Measurements from ENCODE around the gene ACSM3. TPM values are rescaled to one million over a fixed set of nuclear protein-coding genes. Genes with fewer than 3 reads are reported as not detected.

ACSM3 gene
- total RNA-seq, 1 experiment from 2014 or later, result 1.6 TPM

DNA sequence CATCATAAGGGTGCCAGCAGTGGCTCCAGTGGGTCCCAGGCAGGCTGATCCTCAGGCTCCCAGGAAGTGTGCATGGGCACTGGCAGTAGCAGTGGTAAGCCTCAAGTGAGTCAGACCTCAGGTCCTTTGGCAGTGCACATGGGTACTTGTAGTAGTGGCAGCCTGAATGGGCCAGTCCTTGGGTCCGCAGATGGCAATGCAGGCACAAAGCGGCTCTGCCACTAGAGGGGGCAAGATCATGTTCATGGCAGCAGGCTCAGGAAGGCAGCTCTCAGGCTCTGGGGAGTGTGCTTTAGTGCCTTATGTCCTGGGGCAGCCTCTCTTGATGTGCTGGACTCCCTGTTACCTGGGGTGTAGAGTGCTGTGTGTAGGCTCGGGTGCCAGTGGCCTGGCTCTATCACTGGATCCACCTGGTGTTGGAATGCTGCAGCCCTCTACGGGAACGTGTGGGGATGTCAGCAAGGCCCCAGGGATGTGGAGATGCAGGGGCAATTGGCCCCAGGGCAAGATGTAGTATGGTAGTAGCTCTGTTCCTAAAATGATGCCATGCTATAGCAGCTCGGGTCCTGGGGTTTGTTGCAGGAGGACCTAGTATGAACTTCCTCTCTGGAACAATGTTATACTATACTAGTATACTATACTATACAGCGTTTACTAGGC is 11.0 kb downstream of the ACSM3 start:
- Histone ChIP-seq H3K27me3 (ENCODE audit: low read length) (no peaks in the 10 kb centered on the region), H3K79me2 (ENCODE audit: low read length) (no peaks in the 10 kb centered on the region), H3K9me2 (replicated peaks; ENCODE audit: insufficient read depth, low read length) (no peaks in the 10 kb centered on the region), H2AFZ (ENCODE audit: low read length) (no peak overlapping the region), H4K20me1 (ENCODE audit: insufficient read depth, low read depth, low read length) (no peaks in the 10 kb centered on the region), H3K4me2 (ENCODE audit: low read depth, low read length, poor library complexity, severe bottlenecking) (no peak overlapping the region), H3K9ac (ENCODE audit: low read length) (no peak overlapping the region), H3K27ac (ENCODE audit: low read length) (no peak overlapping the region), H3K4me3 (ENCODE audit: low read length) (no peak overlapping the region), H3K9me3 (ENCODE audit: low read length) (no peaks in the 10 kb centered on the region), H3K4me1 (ENCODE audit: low read length) (no peaks in the 10 kb centered on the region), H3K36me3 (ENCODE audit: insufficient read depth, low read length) (no peaks in the 10 kb centered on the region)
- DNase-seq, result peak; percentile 89

DNA sequence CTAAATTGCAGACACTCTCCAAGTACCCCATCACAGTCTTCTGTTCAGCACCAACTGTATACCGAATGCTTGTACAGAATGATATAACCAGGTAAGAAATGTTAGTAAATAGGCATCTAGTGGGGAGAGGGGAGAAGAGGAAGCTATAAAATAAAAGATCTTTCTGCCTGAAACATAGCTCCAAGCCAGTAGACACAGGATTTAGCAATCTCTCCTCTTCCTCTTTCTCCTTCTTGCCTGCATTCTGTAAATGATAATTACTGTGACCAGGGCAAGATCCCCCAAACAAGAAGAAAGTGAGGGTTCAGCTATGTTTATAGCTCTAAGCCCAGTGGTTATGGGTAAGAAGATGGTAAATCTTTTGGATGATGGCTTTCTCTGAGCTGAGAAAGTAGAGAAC is 17.9 kb downstream of the ACSM3 start:
- H3K27ac ChIP-seq (ENCODE audit: low read length), result no peak overlapping the region
- no peaks in the 10 kb centered on the region for H4K20me1 ChIP-seq (ENCODE audit: insufficient read depth, low read depth, low read length)
- H3K9ac ChIP-seq (ENCODE audit: low read length), result no peak overlapping the region
- DNase-seq, result no peak
- no peak overlapping the region for H3K4me2 ChIP-seq (ENCODE audit: low read depth, low read length, poor library complexity, severe bottlenecking)
- H2AFZ ChIP-seq (ENCODE audit: low read length), result no peak overlapping the region
- H3K9me3 ChIP-seq (ENCODE audit: low read length), result no peaks in the 10 kb centered on the region
- no peaks in the 10 kb centered on the region for H3K79me2 ChIP-seq (ENCODE audit: low read length)
- no peak overlapping the region for H3K4me3 ChIP-seq (ENCODE audit: low read length)
- H3K9me2 ChIP-seq (replicated peaks; ENCODE audit: insufficient read depth, low read length), result no peaks in the 10 kb centered on the region
- H3K36me3 ChIP-seq (ENCODE audit: insufficient read depth, low read length), result no peaks in the 10 kb centered on the region
- no peaks in the 10 kb centered on the region for H3K27me3 ChIP-seq (ENCODE audit: low read length)
- no peaks in the 10 kb centered on the region for H3K4me1 ChIP-seq (ENCODE audit: low read length)

DNA sequence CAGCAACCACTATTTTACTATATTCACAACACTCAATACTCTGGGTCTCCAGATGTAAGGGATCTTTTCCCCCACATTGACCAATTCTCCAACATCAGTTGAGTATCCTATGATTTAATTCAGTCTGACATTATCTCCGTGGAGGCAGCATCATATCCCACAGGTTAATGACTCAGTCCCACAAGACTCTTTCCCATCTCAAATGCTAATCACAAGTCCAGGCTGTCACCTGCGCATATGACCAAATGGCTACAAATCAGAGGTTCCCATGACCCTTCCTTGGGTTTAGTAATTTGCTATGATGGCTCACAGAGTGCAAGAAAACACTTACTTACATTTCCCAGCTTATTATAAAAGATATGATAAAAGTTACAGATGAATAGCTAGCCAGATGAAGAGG is 18.7 kb downstream of the ACSM3 start:
- no peak for DNase-seq
- Histone ChIP-seq H3K27me3 (ENCODE audit: low read length) (no peaks in the 10 kb centered on the region), H3K4me1 (ENCODE audit: low read length) (no peaks in the 10 kb centered on the region), H4K20me1 (ENCODE audit: insufficient read depth, low read depth, low read length) (no peaks in the 10 kb centered on the region), H3K4me2 (ENCODE audit: low read depth, low read length, poor library complexity, severe bottlenecking) (no peak overlapping the region), H3K9me2 (replicated peaks; ENCODE audit: insufficient read depth, low read length) (no peaks in the 10 kb centered on the region), H3K79me2 (ENCODE audit: low read length) (no peaks in the 10 kb centered on the region), H3K9ac (ENCODE audit: low read length) (no peak overlapping the region), H3K36me3 (ENCODE audit: insufficient read depth, low read length) (no peaks in the 10 kb centered on the region), H3K27ac (ENCODE audit: low read length) (no peak overlapping the region), H2AFZ (ENCODE audit: low read length) (no peak overlapping the region), H3K9me3 (ENCODE audit: low read length) (no peaks in the 10 kb centered on the region), H3K4me3 (ENCODE audit: low read length) (no peak overlapping the region)

DNA sequence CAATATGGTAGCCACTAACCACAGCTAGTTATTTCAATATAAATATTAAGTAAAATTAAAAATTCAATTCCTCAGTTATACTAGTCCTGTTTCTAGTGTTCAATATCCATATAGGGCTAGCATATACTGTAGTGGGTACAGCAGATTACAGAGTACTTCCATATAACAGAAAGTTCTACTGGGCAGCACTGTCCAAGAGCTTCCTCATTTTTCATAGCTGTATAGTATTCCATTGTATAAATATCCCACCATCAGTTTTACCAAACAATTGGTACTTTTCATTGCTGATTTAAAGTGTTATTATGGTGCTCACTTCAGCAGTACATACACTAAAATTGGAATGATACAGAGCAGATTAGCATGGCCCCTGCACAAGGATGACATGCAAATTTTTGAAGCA is 20.4 kb downstream of the ACSM3 start:
- Histone ChIP-seq H3K79me2 (ENCODE audit: low read length) (no peaks in the 10 kb centered on the region), H3K27me3 (ENCODE audit: low read length) (no peaks in the 10 kb centered on the region), H3K9me3 (ENCODE audit: low read length) (no peaks in the 10 kb centered on the region), H2AFZ (ENCODE audit: low read length) (no peak overlapping the region), H3K4me2 (ENCODE audit: low read depth, low read length, poor library complexity, severe bottlenecking) (no peak overlapping the region), H3K9me2 (replicated peaks; ENCODE audit: insufficient read depth, low read length) (no peaks in the 10 kb centered on the region), H3K4me3 (ENCODE audit: low read length) (no peak overlapping the region), H3K36me3 (ENCODE audit: insufficient read depth, low read length) (no peaks in the 10 kb centered on the region), H4K20me1 (ENCODE audit: insufficient read depth, low read depth, low read length) (no peaks in the 10 kb centered on the region), H3K9ac (ENCODE audit: low read length) (no peak overlapping the region), H3K27ac (ENCODE audit: low read length) (no peak overlapping the region), H3K4me1 (ENCODE audit: low read length) (no peaks in the 10 kb centered on the region)
- no peak for DNase-seq

DNA sequence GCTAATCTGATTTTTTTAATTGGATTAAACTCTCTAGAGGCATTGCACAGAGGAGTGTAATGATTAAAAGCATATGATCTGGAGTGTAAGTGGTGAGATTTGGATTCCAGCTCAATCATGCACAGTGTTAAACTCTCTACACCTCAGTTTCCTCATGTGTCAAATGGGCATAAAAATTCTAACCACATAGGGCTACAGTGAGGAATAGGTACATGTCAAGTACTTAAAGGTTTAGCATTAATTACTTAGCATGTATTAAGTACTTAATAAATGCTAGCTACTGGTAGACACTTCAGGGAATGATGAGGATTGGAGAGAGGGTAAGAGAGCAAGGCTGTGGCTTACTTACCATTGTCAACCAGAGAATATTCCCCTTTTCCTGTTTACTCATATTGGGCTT is 25.3 kb downstream of the ACSM3 start:
- no peak overlapping the region for H3K27ac ChIP-seq (ENCODE audit: low read length)
- H3K9me3 ChIP-seq (ENCODE audit: low read length), result no peaks in the 10 kb centered on the region
- no peaks in the 10 kb centered on the region for H3K4me1 ChIP-seq (ENCODE audit: low read length)
- H3K9ac ChIP-seq (ENCODE audit: low read length), result no peak overlapping the region
- H3K9me2 ChIP-seq (replicated peaks; ENCODE audit: insufficient read depth, low read length), result no peaks in the 10 kb centered on the region
- H3K4me3 ChIP-seq (ENCODE audit: low read length), result no peak overlapping the region
- no peaks in the 10 kb centered on the region for H3K79me2 ChIP-seq (ENCODE audit: low read length)
- no peak for DNase-seq
- no peak overlapping the region for H2AFZ ChIP-seq (ENCODE audit: low read length)
- no peaks in the 10 kb centered on the region for H4K20me1 ChIP-seq (ENCODE audit: insufficient read depth, low read depth, low read length)
- H3K36me3 ChIP-seq (ENCODE audit: insufficient read depth, low read length), result no peaks in the 10 kb centered on the region
- H3K4me2 ChIP-seq (ENCODE audit: low read depth, low read length, poor library complexity, severe bottlenecking), result no peak overlapping the region
- no peaks in the 10 kb centered on the region for H3K27me3 ChIP-seq (ENCODE audit: low read length)

DNA sequence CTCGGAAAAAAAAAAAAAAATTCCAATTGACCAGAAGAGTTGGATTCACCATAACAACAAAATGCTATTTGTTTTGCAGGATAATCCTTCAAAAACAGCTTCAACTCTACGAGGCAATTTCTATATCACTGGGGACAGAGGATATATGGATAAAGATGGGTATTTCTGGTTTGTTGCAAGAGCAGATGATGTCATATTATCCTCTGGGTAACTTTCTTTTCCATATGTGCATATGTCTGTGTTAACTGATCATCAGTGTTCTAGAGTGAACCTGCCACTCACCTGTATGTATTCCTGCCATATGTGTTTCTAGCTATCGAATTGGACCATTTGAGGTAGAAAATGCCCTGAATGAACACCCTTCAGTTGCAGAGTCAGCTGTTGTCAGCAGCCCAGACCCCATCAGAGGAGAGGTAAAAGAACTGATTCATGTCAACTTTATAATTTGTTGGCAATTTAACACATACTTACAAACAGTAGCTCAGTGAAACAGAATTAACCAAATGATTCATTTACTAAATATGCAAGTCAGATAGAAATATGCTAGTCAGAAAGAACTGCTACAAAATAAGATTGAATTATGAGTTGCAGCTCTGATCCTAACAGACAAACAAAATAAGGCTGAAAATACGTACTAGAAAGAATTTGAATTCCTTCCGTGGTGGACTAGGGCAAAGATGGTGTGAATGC is 28.3 kb downstream of the ACSM3 start:
- no peaks in the 10 kb centered on the region for H3K9me3 ChIP-seq (ENCODE audit: low read length)

DNA sequence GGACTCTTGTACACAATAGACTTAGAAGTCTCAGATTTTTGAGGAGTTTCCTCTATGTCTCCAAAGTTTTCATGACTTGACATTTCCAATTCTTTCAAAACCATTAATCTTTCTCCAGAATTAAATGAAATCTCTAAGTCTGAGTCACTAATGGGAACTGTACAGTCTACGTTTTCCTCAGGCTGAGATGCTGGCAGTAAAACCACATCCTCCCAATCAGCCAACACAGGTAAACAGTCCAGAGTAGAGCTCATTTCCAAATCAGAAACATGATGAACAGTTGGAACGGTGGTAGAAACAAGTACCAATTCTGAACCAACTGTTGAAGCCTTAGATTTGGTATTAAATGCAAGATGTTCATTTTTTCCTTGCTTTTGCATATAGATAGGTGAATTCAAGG is 34.5 kb downstream of the ACSM3 start:
- H3K9me2 ChIP-seq (replicated peaks; ENCODE audit: insufficient read depth, low read length), result no peaks in the 10 kb centered on the region
- H2AFZ ChIP-seq (ENCODE audit: low read length), result no peak overlapping the region
- H3K27ac ChIP-seq (ENCODE audit: low read length), result no peak overlapping the region
- no peaks in the 10 kb centered on the region for H3K4me1 ChIP-seq (ENCODE audit: low read length)
- H3K4me3 ChIP-seq (ENCODE audit: low read length), result no peak overlapping the region
- no peak overlapping the region for H3K9ac ChIP-seq (ENCODE audit: low read length)
- H3K9me3 ChIP-seq (ENCODE audit: low read length), result no peaks in the 10 kb centered on the region
- no peaks in the 10 kb centered on the region for H3K79me2 ChIP-seq (ENCODE audit: low read length)
- no peak overlapping the region for H3K4me2 ChIP-seq (ENCODE audit: low read depth, low read length, poor library complexity, severe bottlenecking)
- H4K20me1 ChIP-seq (ENCODE audit: insufficient read depth, low read depth, low read length), result no peaks in the 10 kb centered on the region
- DNase-seq, result no peak
- peaks cover 33% of the 10 kb centered on the region; the same call in 1 of the 2 replicates for H3K36me3 ChIP-seq (ENCODE audit: insufficient read depth, low read length)
- no peaks in the 10 kb centered on the region for H3K27me3 ChIP-seq (ENCODE audit: low read length)

More for the DNA sequence above, 28.3 kb downstream of the ACSM3 start:
- H2AFZ ChIP-seq (ENCODE audit: low read length), result no peak overlapping the region
- no peak overlapping the region for H3K9ac ChIP-seq (ENCODE audit: low read length)
- no peaks in the 10 kb centered on the region for H4K20me1 ChIP-seq (ENCODE audit: insufficient read depth, low read depth, low read length)
- no peaks in the 10 kb centered on the region for H3K27me3 ChIP-seq (ENCODE audit: low read length)
- H3K36me3 ChIP-seq (ENCODE audit: insufficient read depth, low read length), result peaks cover 11% of the 10 kb centered on the region; the same call in 1 of the 2 replicates
- no peak for DNase-seq
- no peak overlapping the region for H3K4me3 ChIP-seq (ENCODE audit: low read length)
- H3K4me2 ChIP-seq (ENCODE audit: low read depth, low read length, poor library complexity, severe bottlenecking), result no peak overlapping the region
- no peaks in the 10 kb centered on the region for H3K9me2 ChIP-seq (replicated peaks; ENCODE audit: insufficient read depth, low read length)
- H3K27ac ChIP-seq (ENCODE audit: low read length), result no peak overlapping the region
- no peaks in the 10 kb centered on the region for H3K4me1 ChIP-seq (ENCODE audit: low read length)
- H3K79me2 ChIP-seq (ENCODE audit: low read length), result no peaks in the 10 kb centered on the region

DNA sequence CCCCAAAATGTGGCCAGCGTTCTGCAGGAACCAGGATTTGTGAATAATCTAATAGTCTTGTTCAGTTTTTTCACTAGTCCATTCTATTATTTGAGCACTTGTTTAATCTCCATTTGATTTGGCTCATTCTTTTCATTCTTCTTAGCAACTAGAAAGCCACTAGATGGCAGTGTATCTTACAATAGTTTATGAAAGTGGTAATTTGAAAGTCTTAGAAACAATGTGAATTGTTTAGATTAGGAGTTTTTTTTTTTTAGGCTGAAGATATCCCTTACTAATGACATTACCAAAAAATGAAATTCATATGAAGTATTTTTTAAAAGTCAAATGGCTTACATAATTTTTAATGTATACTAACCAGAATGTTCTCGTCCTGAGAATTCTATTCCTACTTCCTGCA is 35.8 kb downstream of the ACSM3 start:
- Histone ChIP-seq H4K20me1 (ENCODE audit: insufficient read depth, low read depth, low read length) (no peaks in the 10 kb centered on the region), H3K4me1 (ENCODE audit: low read length) (no peaks in the 10 kb centered on the region), H3K9me3 (ENCODE audit: low read length) (no peaks in the 10 kb centered on the region), H3K4me2 (ENCODE audit: low read depth, low read length, poor library complexity, severe bottlenecking) (no peak overlapping the region), H2AFZ (ENCODE audit: low read length) (no peak overlapping the region), H3K4me3 (ENCODE audit: low read length) (no peak overlapping the region), H3K27me3 (ENCODE audit: low read length) (no peaks in the 10 kb centered on the region), H3K9ac (ENCODE audit: low read length) (no peak overlapping the region), H3K36me3 (ENCODE audit: insufficient read depth, low read length) (peaks cover 33% of the 10 kb centered on the region; the same call in 1 of the 2 replicates), H3K79me2 (ENCODE audit: low read length) (no peaks in the 10 kb centered on the region; the same call in 1 of the 2 replicates), H3K27ac (ENCODE audit: low read length) (no peak overlapping the region), H3K9me2 (replicated peaks; ENCODE audit: insufficient read depth, low read length) (no peaks in the 10 kb centered on the region)
- DNase-seq, result peak; percentile 76
